ENCODE results near the gene FOXO3.

DNA sequence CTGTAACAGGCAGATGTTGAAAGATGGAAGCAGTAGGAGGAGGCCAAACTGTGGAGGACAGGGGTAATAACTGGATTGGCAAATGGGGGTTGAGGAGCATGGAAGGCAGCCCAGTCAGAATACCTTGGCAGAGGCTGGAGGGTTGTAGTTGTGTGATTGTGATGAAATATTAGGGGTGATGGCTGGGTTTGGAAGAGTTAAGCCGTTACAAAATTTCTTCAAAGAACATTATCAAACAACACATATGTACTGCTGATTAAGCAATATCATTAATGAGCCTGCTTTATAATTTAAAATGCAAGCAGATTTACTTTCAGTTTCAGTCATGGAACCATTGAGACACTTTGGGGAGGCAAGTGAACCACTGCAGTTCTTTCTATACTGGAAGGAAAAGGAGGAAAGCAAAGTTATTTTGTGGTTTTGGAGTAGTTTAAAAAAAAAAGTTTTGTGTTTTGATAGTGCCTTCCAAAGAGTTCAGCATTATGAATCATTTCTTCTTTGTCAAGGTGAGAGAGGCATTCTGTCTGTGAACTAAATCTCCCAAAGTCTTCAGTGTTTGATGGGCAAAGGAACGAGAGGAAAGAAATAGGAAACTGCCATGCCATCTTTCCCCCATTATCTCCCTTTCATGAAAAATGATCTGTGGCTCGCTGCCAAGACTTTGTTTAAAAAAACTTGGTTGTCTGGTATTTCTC is 20.7 kb downstream of the FOXO3 start:
- TF ChIP-seq POLR2A (IDR thresholded peaks at IDR 0.05; ENCODE audit: low read length) (peak; percentile 64), GATA1 (IDR thresholded peaks at IDR 0.05; ENCODE audit: low read depth, low read length) (no peak)

Measured in erythroblast (primary cell).